ENCODE data around the gene BPIFB3. TPM values are rescaled to one million over a fixed set of nuclear protein-coding genes. Genes with fewer than 3 reads are reported as not detected.

The BPIFB3 gene
- total RNA-seq, 4 donors from 2014 or later, result not detected

DNA sequence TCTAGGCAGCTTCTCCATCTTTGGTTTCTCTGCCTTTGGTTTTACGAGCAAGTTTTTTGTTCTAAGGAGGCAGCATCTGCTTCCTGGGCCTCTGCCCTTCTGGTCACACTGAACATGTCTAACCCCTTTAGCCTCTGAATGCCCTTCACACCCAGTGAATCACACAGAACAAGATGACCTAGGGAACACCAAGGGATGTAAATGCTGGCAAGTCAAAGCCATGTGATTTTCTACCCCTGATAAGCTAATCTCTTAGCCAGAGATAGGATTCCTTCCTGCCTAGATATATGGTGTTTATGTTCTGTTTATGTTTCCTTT is 29.5 kb upstream of the BPIFB3 start:
- no peaks in the 10 kb centered on the region for H3K9me3 ChIP-seq
- no peak overlapping the region for H3K27ac ChIP-seq
- DNase-seq, result no peak
- H3K36me3 ChIP-seq, result no peaks in the 10 kb centered on the region
- H3K4me3 ChIP-seq, result no peak overlapping the region
- H3K27me3 ChIP-seq, result no peaks in the 10 kb centered on the region
- no peak for TF ChIP-seq POLR2A (IDR thresholded peaks at IDR 0.05)
- TF ChIP-seq, protein P1, sequence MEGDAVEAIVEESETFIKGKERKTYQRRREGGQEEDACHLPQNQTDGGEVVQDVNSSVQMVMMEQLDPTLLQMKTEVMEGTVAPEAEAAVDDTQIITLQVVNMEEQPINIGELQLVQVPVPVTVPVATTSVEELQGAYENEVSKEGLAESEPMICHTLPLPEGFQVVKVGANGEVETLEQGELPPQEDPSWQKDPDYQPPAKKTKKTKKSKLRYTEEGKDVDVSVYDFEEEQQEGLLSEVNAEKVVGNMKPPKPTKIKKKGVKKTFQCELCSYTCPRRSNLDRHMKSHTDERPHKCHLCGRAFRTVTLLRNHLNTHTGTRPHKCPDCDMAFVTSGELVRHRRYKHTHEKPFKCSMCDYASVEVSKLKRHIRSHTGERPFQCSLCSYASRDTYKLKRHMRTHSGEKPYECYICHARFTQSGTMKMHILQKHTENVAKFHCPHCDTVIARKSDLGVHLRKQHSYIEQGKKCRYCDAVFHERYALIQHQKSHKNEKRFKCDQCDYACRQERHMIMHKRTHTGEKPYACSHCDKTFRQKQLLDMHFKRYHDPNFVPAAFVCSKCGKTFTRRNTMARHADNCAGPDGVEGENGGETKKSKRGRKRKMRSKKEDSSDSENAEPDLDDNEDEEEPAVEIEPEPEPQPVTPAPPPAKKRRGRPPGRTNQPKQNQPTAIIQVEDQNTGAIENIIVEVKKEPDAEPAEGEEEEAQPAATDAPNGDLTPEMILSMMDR (IDR thresholded peaks at IDR 0.05), result no peak
- no peaks in the 10 kb centered on the region for H3K4me1 ChIP-seq

DNA sequence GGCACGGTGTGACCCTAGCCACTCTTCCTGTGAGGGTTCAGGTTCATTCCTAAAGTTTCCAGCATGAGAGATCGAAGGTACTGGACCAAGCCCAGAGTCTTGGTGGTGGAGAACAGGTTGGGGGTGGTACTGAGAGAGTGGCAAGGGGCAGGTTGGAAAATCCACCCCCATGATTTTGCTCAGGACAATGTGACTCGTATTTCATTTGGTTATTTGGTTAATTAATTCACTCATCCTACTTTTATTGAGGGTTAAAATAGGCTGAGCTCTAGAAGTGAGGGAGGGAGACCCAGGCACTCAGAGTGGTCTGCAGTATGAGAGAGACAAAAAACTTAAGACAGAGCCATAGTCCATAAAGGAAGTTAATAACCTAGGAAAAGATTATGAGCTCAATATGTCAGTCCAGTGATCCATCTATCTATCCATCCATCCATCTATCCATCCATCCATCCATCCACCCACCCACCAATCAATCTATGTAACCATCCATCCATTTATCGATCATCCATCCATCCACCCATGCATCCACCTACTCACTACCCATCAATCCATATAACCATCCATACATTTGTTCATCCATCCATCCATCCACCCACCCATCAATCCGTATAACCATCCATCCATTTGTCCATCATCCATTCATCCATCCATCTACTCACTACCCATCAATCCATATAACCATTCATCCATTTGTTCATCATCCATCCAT is 28.9 kb upstream of the BPIFB3 start:
- no peaks in the 10 kb centered on the region for H3K4me1 ChIP-seq
- no peak for DNase-seq

GRCh38 chr20:33025318-33025876 is 28.3 kb upstream of the BPIFB3 start:
- Histone ChIP-seq H3K27me3 (no peaks in the 10 kb centered on the region), H3K27ac (no peak overlapping the region), H3K9me3 (no peaks in the 10 kb centered on the region), H3K4me1 (no peaks in the 10 kb centered on the region), H3K4me3 (no peak overlapping the region), H3K36me3 (no peaks in the 10 kb centered on the region)
- no peak for DNase-seq
- no peak for TF ChIP-seq POLR2A (IDR thresholded peaks at IDR 0.05)
- TF ChIP-seq, protein P1 (IDR thresholded peaks at IDR 0.05), result no peak

More for the DNA sequence above, 28.9 kb upstream of the BPIFB3 start:
- no peak overlapping the region for H3K27ac ChIP-seq
- H3K36me3 ChIP-seq, result no peaks in the 10 kb centered on the region
- no peaks in the 10 kb centered on the region for H3K9me3 ChIP-seq
- TF ChIP-seq POLR2A (IDR thresholded peaks at IDR 0.05), result no peak
- TF ChIP-seq, protein P1 (IDR thresholded peaks at IDR 0.05), result no peak
- H3K27me3 ChIP-seq, result no peaks in the 10 kb centered on the region
- H3K4me3 ChIP-seq, result no peak overlapping the region

- no peak overlapping the region for H3K27ac ChIP-seq
- no peak overlapping the region for H3K4me3 ChIP-seq
- no peak for DNase-seq
- no peaks in the 10 kb centered on the region for H3K9me3 ChIP-seq
- TF ChIP-seq POLR2A (IDR thresholded peaks at IDR 0.05), result no peak
- TF ChIP-seq, protein P1 (IDR thresholded peaks at IDR 0.05), result no peak
- H3K4me1 ChIP-seq, result no peaks in the 10 kb centered on the region
- H3K36me3 ChIP-seq, result no peaks in the 10 kb centered on the region
- no peaks in the 10 kb centered on the region for H3K27me3 ChIP-seq
Observed at GRCh38 chr20:33026072-33026778, 27.5 kb upstream of the BPIFB3 start.

GRCh38 chr20:33026779-33027759 is 26.6 kb upstream of the BPIFB3 start:
- no peaks in the 10 kb centered on the region for H3K9me3 ChIP-seq
- no peak overlapping the region for H3K4me3 ChIP-seq
- no peaks in the 10 kb centered on the region for H3K36me3 ChIP-seq
- H3K27ac ChIP-seq, result no peak overlapping the region
- DNase-seq, result no peak
- H3K4me1 ChIP-seq, result no peaks in the 10 kb centered on the region
- no peaks in the 10 kb centered on the region for H3K27me3 ChIP-seq
- TF ChIP-seq, protein P1 (IDR thresholded peaks at IDR 0.05), result no peak
- no peak for TF ChIP-seq POLR2A (IDR thresholded peaks at IDR 0.05)

Measured in Peyer's patch (tissue), 4 donors.